ENCODE results near the gene ZNF12.

ZNF12 gene

DNA sequence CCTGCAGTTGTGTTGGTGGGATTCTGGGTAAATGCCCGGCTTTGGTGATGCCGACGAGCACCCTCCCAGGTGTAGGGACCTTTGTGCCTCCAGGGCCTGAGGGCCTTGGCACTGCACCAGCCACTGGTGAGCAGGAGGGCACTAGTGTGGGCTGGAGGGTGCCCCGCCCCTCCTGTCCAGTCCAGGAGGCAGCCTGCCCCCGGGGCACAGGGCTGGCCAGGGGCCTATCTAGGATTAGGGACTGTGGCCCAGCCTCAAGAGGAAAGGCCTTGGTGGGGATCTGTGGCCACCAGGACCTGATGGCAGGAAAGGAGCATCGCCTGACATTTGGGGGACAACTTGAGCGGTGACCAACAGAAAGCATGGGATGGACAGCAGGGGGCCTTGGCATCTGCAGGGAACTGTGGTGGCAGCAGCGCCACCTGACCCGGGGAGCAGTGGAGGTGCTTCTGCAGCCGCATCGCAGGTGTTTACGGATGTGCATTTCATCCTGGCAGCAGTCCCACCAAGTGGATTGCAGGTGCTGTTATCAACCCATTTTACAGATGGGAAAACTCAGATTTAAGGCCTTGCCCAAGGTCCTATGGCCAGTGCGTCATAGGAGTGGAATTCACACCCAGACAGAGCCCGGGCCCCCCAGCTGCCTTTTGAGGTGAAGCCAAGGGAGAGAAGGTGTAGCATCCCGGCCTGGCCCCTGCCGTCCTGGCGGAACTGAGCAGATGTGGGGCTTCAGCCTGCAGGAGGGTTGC, 58.5 kb downstream of the ZNF12 start:
- FAIRE-seq (no peak), DNase-seq (ENCODE audit: insufficient read length, low spot score) (no peak)

DNA sequence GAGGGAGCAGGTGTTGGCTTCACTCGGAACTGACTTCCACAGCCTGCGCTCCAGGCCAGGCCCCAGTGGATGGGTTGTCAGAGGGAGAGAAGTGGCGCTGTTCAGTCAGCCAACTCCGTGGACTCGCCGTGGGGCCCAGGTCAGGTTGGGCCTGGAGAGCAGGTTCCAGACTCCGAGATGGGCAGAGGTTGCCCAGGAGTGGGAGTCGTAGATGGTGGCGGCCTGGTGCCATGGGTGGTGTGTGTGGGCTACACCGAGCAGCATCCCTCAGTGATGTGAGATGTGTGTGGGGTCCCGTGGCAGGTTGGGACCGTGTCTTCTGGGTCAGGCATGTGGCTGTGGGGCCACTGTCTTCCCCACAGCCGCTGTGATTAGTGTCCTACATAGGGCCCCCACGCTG, 59.2 kb downstream of the ZNF12 start:
- FAIRE-seq (no peak), DNase-seq (ENCODE audit: insufficient read length, low spot score) (no peak)

DNA sequence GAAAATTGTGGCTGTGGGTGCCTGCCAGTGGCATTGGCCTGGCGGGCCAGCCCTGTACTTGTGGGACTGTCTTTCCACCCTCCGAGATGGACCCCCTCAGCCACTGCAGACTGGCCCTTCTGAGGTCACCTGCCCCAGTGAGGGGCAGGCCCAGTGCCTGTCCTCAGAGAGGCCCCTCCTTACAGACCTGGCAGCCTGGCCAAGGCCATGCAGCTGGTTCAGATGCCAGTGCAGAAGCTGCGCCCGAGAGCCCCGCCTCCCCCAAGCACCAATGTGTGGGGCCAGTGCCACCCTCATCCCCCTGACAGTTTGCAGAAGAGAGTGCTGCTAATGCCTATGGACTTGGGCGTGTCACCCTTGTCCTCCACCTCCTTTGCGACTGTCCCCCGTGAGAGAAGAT, 59.7 kb downstream of the ZNF12 start:
- DNase-seq (ENCODE audit: insufficient read length, low spot score) (no peak), FAIRE-seq (no peak)

DNA sequence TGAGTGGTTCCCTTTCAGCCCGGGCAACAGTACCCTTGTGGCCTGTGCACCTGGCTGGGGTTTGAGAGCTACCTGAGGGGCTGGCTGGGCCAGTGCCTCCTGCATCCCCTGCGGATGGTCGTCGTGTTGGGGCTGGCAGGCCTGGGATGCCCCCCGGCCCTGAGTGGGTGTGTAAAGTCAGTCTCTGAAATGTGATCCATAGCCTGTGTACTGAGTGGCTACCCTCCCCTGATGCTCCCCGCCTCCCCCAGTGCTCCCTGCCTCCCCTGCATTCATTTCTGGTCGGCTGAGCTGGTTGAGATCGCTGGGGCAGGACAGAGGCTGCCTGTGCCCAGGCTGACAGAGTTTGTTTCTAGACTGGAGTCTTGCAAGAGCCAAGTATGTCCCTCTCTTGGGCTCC, 60.3 kb downstream of the ZNF12 start:
- no peak for FAIRE-seq
- no peak for DNase-seq (ENCODE audit: insufficient read length, low spot score)

DNA sequence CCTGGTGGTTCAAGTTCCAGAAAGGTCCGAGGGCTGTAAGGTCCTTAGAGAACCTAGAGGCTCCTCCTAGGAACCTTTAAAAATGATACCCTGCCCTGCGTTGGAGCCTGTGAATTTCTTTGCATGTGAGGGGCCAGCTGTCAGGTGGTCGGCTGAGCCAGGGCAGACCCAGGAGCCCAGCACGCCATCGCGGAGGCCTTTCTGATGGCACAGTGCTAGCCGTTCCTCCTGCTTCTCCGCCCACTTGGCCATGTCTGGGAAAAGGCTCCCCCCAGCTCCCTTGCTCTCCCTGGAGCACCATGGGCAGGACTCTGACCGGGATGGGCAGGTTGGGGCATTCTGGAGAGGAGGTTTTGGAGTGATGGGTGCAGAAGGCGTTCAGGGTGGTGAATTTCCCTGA, 62.0 kb downstream of the ZNF12 start:
- FAIRE-seq (no peak), DNase-seq (ENCODE audit: insufficient read length, low spot score) (no peak)

DNA sequence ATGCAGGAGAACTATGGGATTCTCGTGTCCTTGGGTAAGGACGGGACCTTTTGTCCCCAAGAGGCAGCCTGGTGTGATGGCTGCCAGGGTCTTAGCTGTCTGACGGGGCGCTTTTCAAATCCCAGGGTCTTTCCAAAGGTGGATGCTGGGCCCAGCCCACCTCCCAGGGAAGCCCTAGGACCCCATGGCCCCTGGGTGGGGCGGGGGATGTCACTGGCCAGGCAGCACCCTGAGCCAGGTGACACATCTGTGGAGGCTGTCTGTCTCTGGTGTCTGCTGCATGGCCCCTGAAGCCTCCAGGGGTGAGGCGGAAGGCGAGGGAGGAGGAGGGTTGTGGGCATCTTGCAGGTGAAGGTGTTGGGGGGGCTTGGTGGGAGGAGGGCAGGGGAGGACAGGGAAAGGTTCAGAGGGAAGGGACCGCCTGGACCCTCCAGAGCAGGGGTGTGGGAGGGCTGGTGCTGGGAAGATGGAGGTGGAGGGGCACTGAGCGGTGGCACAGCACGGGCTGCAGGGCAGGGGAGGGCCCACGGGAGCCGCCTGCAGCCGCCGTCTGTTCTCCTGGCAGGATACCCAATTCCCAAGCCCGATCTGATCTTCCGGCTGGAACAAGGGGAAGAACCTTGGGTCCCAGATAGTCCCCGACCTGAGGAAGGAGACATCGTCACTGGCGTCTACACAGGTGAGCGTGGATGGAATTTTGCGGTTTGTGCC, 62.7 kb downstream of the ZNF12 start:
- no peak for FAIRE-seq
- DNase-seq (ENCODE audit: insufficient read length, low spot score) = no peak

DNA sequence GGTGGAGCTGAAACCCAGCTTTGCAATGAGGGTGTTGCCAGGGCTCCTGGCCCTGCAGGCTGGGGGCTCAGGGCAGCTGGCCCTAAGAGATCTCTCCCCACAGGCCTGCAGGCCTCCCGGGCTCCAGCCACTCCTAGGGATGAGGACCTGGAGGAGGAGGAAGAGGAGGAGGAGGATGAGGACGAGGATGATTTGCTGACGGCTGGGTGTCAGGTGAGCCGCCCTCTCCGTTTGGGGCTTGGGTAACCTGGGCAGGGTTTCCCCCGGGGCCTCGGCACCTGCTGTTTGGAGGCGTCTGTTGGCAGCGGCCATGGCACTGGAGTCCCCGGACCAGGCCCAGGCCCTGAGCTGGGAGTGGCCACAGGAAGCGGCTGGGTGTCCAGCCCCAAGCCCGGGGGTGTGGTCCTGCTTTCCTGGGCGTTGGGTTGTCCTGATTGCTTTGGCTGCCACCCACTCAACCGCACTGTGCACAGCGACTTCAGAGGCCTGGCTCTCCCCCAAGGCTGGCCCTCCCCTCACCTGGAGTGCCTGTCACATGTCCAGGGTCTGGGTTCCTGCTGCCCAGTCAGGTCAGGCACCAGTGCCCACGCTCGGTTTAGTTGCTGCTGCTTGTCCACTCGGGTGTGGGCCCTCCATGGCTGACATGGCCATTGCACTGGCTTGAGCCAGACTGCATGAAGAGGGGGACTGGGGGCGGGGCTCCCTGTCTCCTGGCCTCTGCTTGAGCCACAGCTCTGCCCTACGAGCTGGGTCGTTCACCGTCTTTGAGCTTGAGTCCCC, 63.7 kb downstream of the ZNF12 start:
- DNase-seq (ENCODE audit: insufficient read length, low spot score) (no peak), FAIRE-seq (no peak)

DNA sequence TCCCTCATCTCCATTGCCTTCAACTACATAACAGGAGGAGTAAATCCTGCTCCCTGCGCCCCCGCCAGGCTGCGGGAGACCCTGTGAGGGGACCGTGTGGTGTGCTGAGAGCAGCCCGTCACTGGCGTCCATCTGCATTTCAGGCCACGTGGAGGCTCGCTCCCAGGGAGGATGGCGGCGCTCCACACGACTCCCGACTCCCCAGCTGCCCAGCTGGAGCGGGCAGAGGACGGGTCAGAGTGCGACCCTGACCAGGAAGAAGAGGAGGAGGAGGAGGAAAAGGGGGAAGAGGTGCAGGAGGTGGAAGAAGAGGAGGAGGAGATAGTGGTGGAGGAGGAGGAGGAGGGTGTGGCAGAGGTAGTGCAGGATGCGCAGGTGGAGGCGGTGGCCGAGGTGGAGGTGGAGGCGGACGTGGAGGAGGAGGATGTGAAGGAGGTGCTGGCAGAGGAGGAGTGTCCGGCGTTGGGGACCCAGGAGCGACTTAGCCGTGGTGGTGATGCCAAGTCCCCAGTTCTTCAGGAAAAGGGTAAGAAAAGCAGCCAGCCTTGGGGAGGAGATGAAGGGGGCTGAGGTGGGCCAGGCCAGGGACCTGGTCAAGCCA, 64.4 kb downstream of the ZNF12 start:
- DNase-seq (ENCODE audit: insufficient read length, low spot score) (no peak), FAIRE-seq (no peak)

DNA sequence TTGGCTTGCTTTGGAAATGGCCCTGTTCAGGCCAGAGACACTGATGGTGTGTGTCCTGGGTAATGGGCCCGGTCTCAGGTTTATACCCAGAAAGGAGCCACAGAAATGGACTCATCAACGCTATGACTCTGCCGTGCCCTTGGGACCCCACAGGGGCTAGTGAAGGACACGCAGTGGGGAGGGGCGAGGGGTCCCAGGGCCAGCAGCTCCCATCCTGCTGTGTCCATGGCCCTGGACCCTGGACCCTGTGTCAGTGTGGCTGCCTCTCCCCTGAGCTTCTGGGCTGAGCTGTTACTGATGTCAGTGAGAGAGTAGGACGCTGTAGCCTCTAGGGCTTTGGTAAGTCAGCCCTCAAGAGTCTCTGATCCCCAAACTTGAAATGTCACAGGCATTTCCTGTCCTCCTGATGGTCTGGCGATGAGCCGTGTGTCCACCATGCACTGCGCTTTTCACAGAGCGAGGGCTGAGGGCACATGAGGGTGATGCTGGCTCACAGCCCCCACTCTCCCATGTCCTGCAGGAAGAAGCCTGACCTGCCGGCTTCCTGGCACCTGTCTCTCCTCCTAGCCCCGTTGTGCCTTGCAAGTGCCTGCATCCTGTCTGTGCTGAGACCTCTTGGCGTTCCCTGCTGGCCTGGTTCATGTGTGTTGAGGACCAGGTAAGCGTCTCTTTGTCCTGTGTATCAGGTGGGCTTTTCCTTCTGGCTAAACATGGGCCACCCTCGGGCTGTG, 65.3 kb downstream of the ZNF12 start:
- DNase-seq (ENCODE audit: insufficient read length, low spot score) (no peak), FAIRE-seq (no peak)

DNA sequence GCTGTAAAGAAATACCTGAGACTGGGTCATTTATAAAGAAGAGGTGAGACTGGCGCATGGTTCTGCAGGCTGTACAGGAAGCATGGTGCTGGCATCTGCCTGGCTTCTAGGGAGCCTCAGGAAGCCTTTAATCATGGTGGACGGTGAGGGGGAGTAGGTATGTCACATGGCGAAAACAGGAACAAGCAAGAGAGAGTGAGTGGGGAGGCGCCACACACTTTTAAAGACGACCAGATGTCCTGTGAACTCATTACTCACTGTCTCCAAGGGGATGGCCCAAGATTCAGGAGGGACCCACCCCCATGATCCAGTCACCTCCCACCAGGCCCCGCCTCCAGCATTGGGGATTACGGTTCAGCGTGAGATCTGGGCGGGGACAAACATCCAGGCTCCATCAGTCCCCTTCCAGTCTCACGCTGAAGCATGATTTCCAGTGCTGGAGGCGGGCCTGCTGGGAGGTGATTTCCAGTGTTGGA, 66.5 kb downstream of the ZNF12 start:
- no peak for FAIRE-seq
- DNase-seq (ENCODE audit: insufficient read length, low spot score) = no peak

DNA sequence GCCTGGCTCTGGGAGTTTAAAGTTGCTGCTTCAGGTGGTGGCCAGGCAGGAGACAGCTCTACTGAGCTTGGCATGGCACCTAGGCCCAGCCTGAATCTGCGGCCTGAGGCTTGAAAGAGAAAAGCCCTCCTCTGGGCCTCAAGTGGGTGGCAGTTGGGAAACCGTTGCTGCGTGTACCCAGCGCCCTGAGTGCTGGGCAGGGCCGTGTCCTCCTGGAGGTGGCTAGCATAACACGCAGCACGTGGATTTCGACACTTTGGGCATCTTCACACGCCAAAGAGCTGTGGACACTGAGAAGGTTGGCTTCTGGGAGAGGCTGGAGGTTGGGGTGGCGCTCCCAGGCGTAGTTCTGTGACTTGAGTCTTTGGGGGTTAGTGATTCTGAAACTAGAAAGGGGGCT, 67.1 kb downstream of the ZNF12 start:
- no peak for FAIRE-seq
- no peak for DNase-seq (ENCODE audit: insufficient read length, low spot score)

DNA sequence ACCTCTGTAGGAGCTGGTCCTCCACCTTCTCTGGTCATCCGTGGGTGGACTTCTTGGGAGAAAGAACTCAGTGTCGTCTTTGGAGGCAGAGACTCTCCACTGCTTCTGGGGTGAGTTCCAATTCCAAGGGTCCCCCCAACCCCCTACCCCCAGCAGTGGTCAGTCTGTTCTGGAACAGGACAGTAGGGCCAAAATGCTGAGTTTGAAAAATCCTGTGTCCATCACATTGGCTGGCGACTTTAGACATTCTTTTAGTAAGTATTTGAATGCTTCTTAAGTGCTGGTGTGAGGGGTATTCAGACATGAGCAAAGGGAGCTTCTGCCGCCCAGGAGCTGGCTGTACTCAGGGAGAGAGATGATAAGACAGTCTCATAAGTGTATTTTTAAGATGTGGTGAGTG, 67.7 kb downstream of the ZNF12 start:
- FAIRE-seq (no peak), DNase-seq (ENCODE audit: insufficient read length, low spot score) (no peak)
